GM19099 (cell line): ENCODE data around the gene PRIM1.
A peak's percentile ranks its signal among the peaks of the same experiment; 100 is the strongest.

ENCODE experiments used
- POLR2A ChIP-seq: IDR thresholded peaks from 3 replicates; pipeline ENCODE4 v1.6.1; 2011; ENCODE audit warnings: low read depth; ENCODE audit not compliant: insufficient read length; ENCODE audit errors: extremely low read depth

Gene PRIM1

GRCh38 chr12:56722832-56723231 lies 29.3 kb downstream of the PRIM1 start:
- TF ChIP-seq POLR2A = no peak

GRCh38 chr12:56721721-56722120 lies 30.4 kb downstream of the PRIM1 start:
- TF ChIP-seq POLR2A = no peak

GRCh38 chr12:56721216-56721615 lies 30.9 kb downstream of the PRIM1 start:
- no peak for TF ChIP-seq POLR2A

- TF ChIP-seq POLR2A = peak; percentile 12
These were observed 31.4 kb downstream of the PRIM1 start for GRCh38 chr12:56720731-56721151.

- TF ChIP-seq POLR2A = no peak
These were observed 33.1 kb downstream of the PRIM1 start for GRCh38 chr12:56719056-56719455.

GRCh38 chr12:56718636-56719035 lies 33.5 kb downstream of the PRIM1 start:
- TF ChIP-seq POLR2A = no peak

GRCh38 chr12:56718149-56718548 lies 34.0 kb downstream of the PRIM1 start:
- TF ChIP-seq POLR2A = no peak

GRCh38 chr12:56716933-56717880 lies 34.9 kb downstream of the PRIM1 start:
- no peak for TF ChIP-seq POLR2A

GRCh38 chr12:56716458-56716857 lies 35.7 kb downstream of the PRIM1 start:
- no peak for TF ChIP-seq POLR2A

- no peak for TF ChIP-seq POLR2A
These were observed 36.3 kb downstream of the PRIM1 start for GRCh38 chr12:56715798-56716197.

GRCh38 chr12:56714431-56714929 lies 37.6 kb downstream of the PRIM1 start:
- no peak for TF ChIP-seq POLR2A

GRCh38 chr12:56713345-56713744 lies 38.8 kb downstream of the PRIM1 start:
- no peak for TF ChIP-seq POLR2A

GRCh38 chr12:56709759-56710376 lies 42.3 kb downstream of the PRIM1 start:
- TF ChIP-seq POLR2A = no peak

- TF ChIP-seq POLR2A = no peak
These were observed 53.0 kb downstream of the PRIM1 start for GRCh38 chr12:56699020-56699661.

- no peak for TF ChIP-seq POLR2A
These were observed 56.6 kb downstream of the PRIM1 start for GRCh38 chr12:56695327-56696101.
